ENCODE results near the gene MRPS16. TPM values are rescaled to one million over a fixed set of nuclear protein-coding genes. Genes with fewer than 3 reads are reported as not detected.

MRPS16 gene
- total and polyA plus RNA-seq, 2 experiments from 2014 or later = 57.2 to 109 TPM

- Histone ChIP-seq H4K20me1 (ENCODE audit: insufficient read depth) (no peaks in the 10 kb centered on the region), H3K9me3 (ENCODE audit: low read depth) (no peaks in the 10 kb centered on the region), H3K4me2 (ENCODE audit: unreplicated experiment) (no peak overlapping the region), H3K9ac (no peak overlapping the region), H2AFZ (no peak overlapping the region), H3K4me1 (ENCODE audit: insufficient read depth) (peaks cover 5% of the 10 kb centered on the region; the same call in 1 of the 2 replicates), H3K27ac (no peak overlapping the region), H3K79me2 (ENCODE audit: insufficient read depth) (no peaks in the 10 kb centered on the region; the same call in 1 of the 2 replicates), H3K4me3 (no peak overlapping the region), H3F3A (ENCODE audit: insufficient read depth) (no peaks in the 10 kb centered on the region), H3K9me2 (ENCODE audit: insufficient read depth) (no peaks in the 10 kb centered on the region), H3K36me3 (ENCODE audit: low read depth) (peaks cover 15% of the 10 kb centered on the region; the same call in 1 of the 2 replicates), H3K27me3 (replicated peaks; ENCODE audit: insufficient read depth) (no peaks in the 10 kb centered on the region)
- in situ Hi-C loops (cut with MboI) = no loop called here
- no peak for DNase-seq
- TF ChIP-seq EZH2phosphoT487 (IDR thresholded peaks at IDR 0.05; ENCODE audit: insufficient read depth, low read depth) (no peak), EZH2 (IDR thresholded peaks at IDR 0.05; ENCODE audit: insufficient read depth, poor library complexity, severe bottlenecking) (no peak)
Observed at GRCh38 chr10:73219384-73219783, 33.1 kb downstream of the MRPS16 start.

DNA sequence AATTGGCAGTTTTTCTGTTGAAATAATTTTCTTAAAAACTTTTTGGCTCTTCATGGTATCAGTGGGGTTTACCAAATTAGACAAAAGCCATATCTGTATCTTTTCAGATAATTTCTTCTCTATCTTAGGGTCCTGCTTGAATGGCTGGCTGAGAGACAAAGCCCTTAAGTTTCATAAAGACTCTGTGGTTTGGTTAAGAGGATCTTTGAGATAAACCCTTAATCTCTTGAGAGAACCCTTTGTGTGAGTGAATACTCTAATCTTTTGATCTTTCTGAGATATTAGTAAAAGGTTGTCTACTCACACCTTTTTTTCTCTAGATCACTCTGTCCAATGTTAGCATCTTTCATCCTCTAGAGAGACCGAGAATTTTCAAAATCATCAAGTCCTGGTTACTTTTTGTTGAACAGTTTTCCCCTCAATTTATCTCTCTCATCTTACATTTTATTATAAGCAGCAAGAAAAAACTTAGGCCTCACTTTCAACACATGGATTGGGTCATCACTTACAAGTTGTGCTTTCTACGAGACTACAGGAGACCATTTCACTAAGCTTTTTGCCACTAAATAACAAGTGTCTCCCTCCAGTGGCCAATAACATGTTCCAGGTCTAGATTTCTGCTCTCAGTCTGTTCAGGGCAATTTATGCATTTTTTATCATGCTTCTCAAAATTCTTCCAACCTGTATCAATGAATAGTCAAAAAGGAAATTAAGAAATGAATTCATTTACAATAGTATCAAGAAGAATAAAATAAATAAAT is 33.8 kb downstream of the MRPS16 start:
- Histone ChIP-seq H3K27me3 (replicated peaks; ENCODE audit: insufficient read depth) (no peaks in the 10 kb centered on the region), H3K36me3 (ENCODE audit: low read depth) (peaks cover 15% of the 10 kb centered on the region; the same call in 1 of the 2 replicates), H3K27ac (no peak overlapping the region), H3K9me3 (ENCODE audit: low read depth) (no peaks in the 10 kb centered on the region), H2AFZ (no peak overlapping the region), H3K9ac (no peak overlapping the region), H3K79me2 (ENCODE audit: insufficient read depth) (no peaks in the 10 kb centered on the region; the same call in 1 of the 2 replicates), H3K9me2 (ENCODE audit: insufficient read depth) (no peaks in the 10 kb centered on the region), H4K20me1 (ENCODE audit: insufficient read depth) (no peaks in the 10 kb centered on the region), H3K4me1 (ENCODE audit: insufficient read depth) (peaks cover 5% of the 10 kb centered on the region; the same call in 1 of the 2 replicates), H3F3A (ENCODE audit: insufficient read depth) (no peaks in the 10 kb centered on the region), H3K4me3 (no peak overlapping the region), H3K4me2 (ENCODE audit: unreplicated experiment) (no peak overlapping the region)
- in situ Hi-C loops (cut with MboI) = no loop called here
- 94 to 96% methylated on average over 2 of the region's 2 CpGs for WGBS, 2 experiments (ENCODE audit: low coverage in 1 of 2, low lambda C conversion rate in 2 of 2, missing lambda C conversion rate in 2 of 2)
- no peak for TF ChIP-seq EZH2 (IDR thresholded peaks at IDR 0.05; ENCODE audit: insufficient read depth, poor library complexity, severe bottlenecking)
- no peak for TF ChIP-seq EZH2phosphoT487 (IDR thresholded peaks at IDR 0.05; ENCODE audit: insufficient read depth, low read depth)
- DNase-seq = peak; percentile 47

GRCh38 chr10:73217628-73218027 is 34.8 kb downstream of the MRPS16 start:
- Histone ChIP-seq H4K20me1 (ENCODE audit: insufficient read depth) (no peaks in the 10 kb centered on the region), H2AFZ (no peak overlapping the region), H3K79me2 (ENCODE audit: insufficient read depth) (no peaks in the 10 kb centered on the region; the same call in 1 of the 2 replicates), H3K36me3 (ENCODE audit: low read depth) (peaks cover 15% of the 10 kb centered on the region; the same call in 1 of the 2 replicates), H3F3A (ENCODE audit: insufficient read depth) (no peaks in the 10 kb centered on the region), H3K4me3 (no peak overlapping the region), H3K9me2 (ENCODE audit: insufficient read depth) (no peaks in the 10 kb centered on the region), H3K4me1 (ENCODE audit: insufficient read depth) (peaks cover 5% of the 10 kb centered on the region; the same call in 1 of the 2 replicates), H3K27ac (no peak overlapping the region), H3K9ac (no peak overlapping the region), H3K9me3 (ENCODE audit: low read depth) (no peaks in the 10 kb centered on the region), H3K27me3 (replicated peaks; ENCODE audit: insufficient read depth) (no peaks in the 10 kb centered on the region), H3K4me2 (ENCODE audit: unreplicated experiment) (no peak overlapping the region)
- 79 to 80% methylated on average over 2 of the region's 2 CpGs for WGBS, 2 experiments (ENCODE audit: low coverage in 1 of 2, low lambda C conversion rate in 2 of 2, missing lambda C conversion rate in 2 of 2)
- TF ChIP-seq EZH2phosphoT487 (IDR thresholded peaks at IDR 0.05; ENCODE audit: insufficient read depth, low read depth) (no peak), EZH2 (IDR thresholded peaks at IDR 0.05; ENCODE audit: insufficient read depth, poor library complexity, severe bottlenecking) (no peak)
- DNase-seq = no peak
- in situ Hi-C loops (cut with MboI) = no loop called here

- no peaks in the 10 kb centered on the region for H4K20me1 ChIP-seq (ENCODE audit: insufficient read depth)
- TF ChIP-seq EZH2phosphoT487 (IDR thresholded peaks at IDR 0.05; ENCODE audit: insufficient read depth, low read depth) = no peak
- TF ChIP-seq EZH2 (IDR thresholded peaks at IDR 0.05; ENCODE audit: insufficient read depth, poor library complexity, severe bottlenecking) = no peak
- DNase-seq = no peak
- H3F3A ChIP-seq (ENCODE audit: insufficient read depth) = no peaks in the 10 kb centered on the region
- in situ Hi-C loops (cut with MboI) = no loop called here
- no peaks in the 10 kb centered on the region for H3K9me3 ChIP-seq (ENCODE audit: low read depth)
- H3K4me2 ChIP-seq (ENCODE audit: unreplicated experiment) = no peak overlapping the region
- H3K36me3 ChIP-seq (ENCODE audit: low read depth) = peaks cover 21% of the 10 kb centered on the region; the same call in 1 of the 2 replicates
- no peaks in the 10 kb centered on the region for H3K9me2 ChIP-seq (ENCODE audit: insufficient read depth)
- no peaks in the 10 kb centered on the region for H3K27me3 ChIP-seq (replicated peaks; ENCODE audit: insufficient read depth)
- WGBS, 2 experiments (ENCODE audit: low coverage in 1 of 2, low lambda C conversion rate in 2 of 2, missing lambda C conversion rate in 2 of 2) = 100% methylated on average over 1 of the region's 1 CpG
- H2AFZ ChIP-seq = no peak overlapping the region
- H3K79me2 ChIP-seq (ENCODE audit: insufficient read depth) = no peaks in the 10 kb centered on the region; the same call in 1 of the 2 replicates
- no peak overlapping the region for H3K27ac ChIP-seq
- H3K9ac ChIP-seq = no peak overlapping the region
- H3K4me1 ChIP-seq (ENCODE audit: insufficient read depth) = peaks cover 5% of the 10 kb centered on the region; the same call in 1 of the 2 replicates
- no peak overlapping the region for H3K4me3 ChIP-seq
Observed at GRCh38 chr10:73215749-73216148, 36.7 kb downstream of the MRPS16 start.

All from GM23248 (cell line).